GM23338 (cell line): ENCODE measurements around the gene TXNDC12. TPM values are rescaled to one million over a fixed set of nuclear protein-coding genes. Genes with fewer than 3 reads are reported as not detected.
"Not testable (repeated sequence)": the region's sequence is repeated elsewhere in the genome, so short reads cannot be mapped to it uniquely, and the experiment has no call there.

Experiments
- ATAC-seq: fragments of 200-7000 bp; cut with Tn5 transposase; 3 replicates; pipeline ENCODE4 v1.9.1; 2020
- DNase-seq: peaks from one replicate; pipeline ENCODE4 v3.0.0-alpha.2; 2015; ENCODE audit warnings: low spot score
- H2AFZ ChIP-seq: fragments of 200-600 bp; sonication (generic); 2 replicates; pipeline ENCODE4 v1.8.0; 2016; ENCODE audit warnings: antibody characterized with exemption, mild to moderate bottlenecking, moderate library complexity
- H3F3A ChIP-seq: fragments of 200-600 bp; sonication (generic); replicated peaks from 2 replicates; pipeline ENCODE4 v1.8.0; 2017; ENCODE audit warnings: antibody characterized with exemption, mixed run types, low read depth
- H3K27ac ChIP-seq: fragments of 200-600 bp; sonication (generic); 2 replicates; pipeline ENCODE4 v1.6.1; 2016; ENCODE audit warnings: low read depth
- H3K27me3 ChIP-seq: fragments of 200-600 bp; sonication (generic); 2 replicates; pipeline ENCODE4 v1.8.0; 2016; ENCODE audit warnings: mild to moderate bottlenecking, mixed run types, moderate library complexity; ENCODE audit not compliant: insufficient read depth
- H3K36me3 ChIP-seq: fragments of 200-600 bp; sonication (generic); 2 replicates; pipeline ENCODE4 v1.8.0; 2016; ENCODE audit warnings: mild to moderate bottlenecking; ENCODE audit not compliant: insufficient read depth
- H3K4me1 ChIP-seq: fragments of 200-600 bp; sonication (generic); 2 replicates; pipeline ENCODE4 v1.8.0; 2016; ENCODE audit warnings: mild to moderate bottlenecking, moderate library complexity; ENCODE audit not compliant: insufficient read depth
- H3K4me2 ChIP-seq: fragments of 200-600 bp; sonication (generic); 2 replicates; pipeline ENCODE4 v1.7.1; 2017; ENCODE audit warnings: mixed run types
- H3K4me3 ChIP-seq: fragments of 200-600 bp; sonication (generic); 2 replicates; pipeline ENCODE4 v1.6.1; 2016; ENCODE audit warnings: mixed run types
- H3K79me2 ChIP-seq: fragments of 200-600 bp; sonication (generic); replicated peaks from 2 replicates; pipeline ENCODE4 v1.8.0; 2017; ENCODE audit warnings: mild to moderate bottlenecking; ENCODE audit not compliant: insufficient read depth
- H3K9me2 ChIP-seq: fragments of 200-600 bp; sonication (generic); 2 replicates; pipeline ENCODE4 v1.8.0; 2017; ENCODE audit not compliant: insufficient read depth
- H4K20me1 ChIP-seq: fragments of 200-600 bp; sonication (generic); replicated peaks from 2 replicates; pipeline ENCODE4 v1.8.0; 2017; ENCODE audit warnings: mild to moderate bottlenecking; ENCODE audit not compliant: insufficient read depth
- H3K27ac Mint-ChIP-seq: 2 replicates; pipeline ENCODE4 v1.8.0; 2020; ENCODE audit warnings: inconsistent platforms, mild to moderate bottlenecking, moderate library complexity, mixed read lengths
- H3K27me3 Mint-ChIP-seq: 3 replicates; pipeline ENCODE4 v1.8.0; 2022; ENCODE audit warnings: low read depth, mild to moderate bottlenecking, moderate library complexity, mixed read lengths, inconsistent platforms; ENCODE audit not compliant: insufficient read depth, poor library complexity
- H3K36me3 Mint-ChIP-seq: 3 replicates; pipeline ENCODE4 v1.8.0; 2021; ENCODE audit warnings: low read depth, mild to moderate bottlenecking, inconsistent platforms, moderate library complexity, mixed read lengths
- H3K4me1 Mint-ChIP-seq: 3 replicates; pipeline ENCODE4 v1.8.0; 2020; ENCODE audit warnings: mild to moderate bottlenecking, inconsistent platforms, mixed read lengths
- H3K4me3 Mint-ChIP-seq: 3 replicates; pipeline ENCODE4 v1.8.0; 2021; ENCODE audit warnings: moderate library complexity, mild to moderate bottlenecking, inconsistent platforms, mixed read lengths
- H3K9me3 Mint-ChIP-seq: 3 replicates; pipeline ENCODE4 v1.8.0; 2020; ENCODE audit warnings: moderate library complexity, mild to moderate bottlenecking, inconsistent platforms, mixed read lengths
- EZH2 ChIP-seq: fragments of 200-600 bp; sonication (generic); IDR thresholded peaks from one replicate; pipeline ENCODE4 v1.8.0; 2017; ENCODE audit warnings: antibody characterized with exemption, mild to moderate bottlenecking, low read depth; ENCODE audit not compliant: unreplicated experiment
- EZH2phosphoT487 ChIP-seq: fragments of 200-600 bp; sonication (generic); IDR thresholded peaks from one replicate; pipeline ENCODE4 v1.8.1; 2018; ENCODE audit warnings: antibody characterized with exemption; ENCODE audit not compliant: unreplicated experiment
- STAT1 ChIP-seq: IDR thresholded peaks from one replicate; pipeline ENCODE4 v1.6.1; 2016; ENCODE audit warnings: antibody characterized with exemption; ENCODE audit not compliant: unreplicated experiment
- polyA plus RNA-seq: library from polyadenylated mRNA; unstranded; fragments of >200 nt; fragmentation: Nextera tagmentation; extraction: Ambion mirVana; gene quantifications from 2 replicates; pipeline ENCODE4 v1.2.1, GENCODE V29; 2016
- total RNA-seq: library from RNA; depleted of rRNA; stranded (reverse); fragments of >200 nt; shearing (Covaris generic); gene quantifications from 2 replicates; pipeline ENCODE4 v1.2.3, GENCODE V29; 2014
- TF ChIP-seq, protein P1 (sequence below), 2 experiments: fragments of 200-600 bp in 1 of 2; sonication (generic) in 1 of 2; conservative IDR thresholded peaks; 2 replicates each; pipeline versions ENCODE4 v1.5.1 to v1.6.1; 2016 to 2017; ENCODE audit warnings: antibody characterized with exemption in 2 of 2, low read depth in 2 of 2, mild to moderate bottlenecking in 2 of 2, moderate library complexity in 1 of 2

Gene TXNDC12
- total and polyA plus RNA-seq, 2 experiments from 2014 or later = 68.9 to 88.2 TPM

DNA sequence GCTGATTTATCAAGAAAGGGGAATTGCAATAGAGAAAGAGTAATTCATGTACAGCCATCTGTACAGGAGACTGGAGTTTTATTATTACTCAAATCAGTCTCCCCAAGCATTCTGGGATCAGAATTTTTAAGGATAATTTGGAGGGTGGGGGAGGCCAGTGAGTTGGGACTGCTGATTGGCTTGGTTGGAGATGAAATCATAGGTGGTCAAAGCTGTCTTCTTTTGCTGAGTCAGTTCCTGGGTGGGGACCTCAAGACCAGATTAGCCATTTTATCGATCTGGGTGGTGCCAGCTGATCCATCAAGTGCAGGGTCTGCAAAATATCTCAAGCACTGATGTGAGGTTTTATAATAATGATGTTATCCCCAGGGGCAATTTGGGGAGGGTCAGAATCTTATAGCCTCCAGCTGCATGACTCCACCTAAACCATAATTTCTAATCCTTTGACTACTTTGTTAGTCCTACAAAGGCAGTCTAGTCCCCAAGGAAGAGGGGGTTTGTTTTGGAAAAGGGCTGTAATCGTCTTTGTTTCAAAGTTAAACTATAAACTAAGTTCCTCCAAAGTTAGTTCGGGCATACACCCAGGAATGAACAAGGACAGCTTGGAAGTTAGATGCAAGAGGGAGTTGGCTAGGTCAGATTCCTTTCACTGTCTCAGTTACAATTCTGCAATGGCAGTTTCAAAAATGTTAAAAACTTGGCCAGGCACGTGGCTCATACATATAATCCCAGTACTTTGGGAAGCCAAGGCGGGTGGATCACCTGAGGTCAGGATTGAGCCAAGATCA is 47.6 kb downstream of the TXNDC12 start:
- peaks cover 6% of the 10 kb centered on the region for H3K27me3 Mint-ChIP-seq
- no peaks in the 10 kb centered on the region for H3K36me3 Mint-ChIP-seq
- peaks cover 21% of the 10 kb centered on the region for H3K4me1 Mint-ChIP-seq
- ATAC-seq (no peak), DNase-seq (no peak)
- Histone ChIP-seq H3F3A (peaks cover 10% of the 10 kb centered on the region; the same call in 1 of the 2 replicates), H3K27ac (peak overlapping the region; percentile 98), H3K4me2 (peak overlapping the region; percentile 68), H3K4me3 (peak overlapping the region; percentile 30), H3K4me1 (peaks cover 33% of the 10 kb centered on the region), H2AFZ (peak overlapping the region; percentile 82), H3K27me3 (no peaks in the 10 kb centered on the region), H3K79me2 (no peaks in the 10 kb centered on the region), H3K36me3 (no peaks in the 10 kb centered on the region), H4K20me1 (no peaks in the 10 kb centered on the region), H3K9me2 (no peaks in the 10 kb centered on the region)
- TF ChIP-seq EZH2phosphoT487 = no peak
- no peak for TF ChIP-seq EZH2
- TF ChIP-seq, protein P1, sequence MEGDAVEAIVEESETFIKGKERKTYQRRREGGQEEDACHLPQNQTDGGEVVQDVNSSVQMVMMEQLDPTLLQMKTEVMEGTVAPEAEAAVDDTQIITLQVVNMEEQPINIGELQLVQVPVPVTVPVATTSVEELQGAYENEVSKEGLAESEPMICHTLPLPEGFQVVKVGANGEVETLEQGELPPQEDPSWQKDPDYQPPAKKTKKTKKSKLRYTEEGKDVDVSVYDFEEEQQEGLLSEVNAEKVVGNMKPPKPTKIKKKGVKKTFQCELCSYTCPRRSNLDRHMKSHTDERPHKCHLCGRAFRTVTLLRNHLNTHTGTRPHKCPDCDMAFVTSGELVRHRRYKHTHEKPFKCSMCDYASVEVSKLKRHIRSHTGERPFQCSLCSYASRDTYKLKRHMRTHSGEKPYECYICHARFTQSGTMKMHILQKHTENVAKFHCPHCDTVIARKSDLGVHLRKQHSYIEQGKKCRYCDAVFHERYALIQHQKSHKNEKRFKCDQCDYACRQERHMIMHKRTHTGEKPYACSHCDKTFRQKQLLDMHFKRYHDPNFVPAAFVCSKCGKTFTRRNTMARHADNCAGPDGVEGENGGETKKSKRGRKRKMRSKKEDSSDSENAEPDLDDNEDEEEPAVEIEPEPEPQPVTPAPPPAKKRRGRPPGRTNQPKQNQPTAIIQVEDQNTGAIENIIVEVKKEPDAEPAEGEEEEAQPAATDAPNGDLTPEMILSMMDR (conservative IDR thresholded peaks at IDR 0.05; ENCODE audit: low read depth in 2 of 2) = no peak
- no peak for TF ChIP-seq STAT1
- no peaks in the 10 kb centered on the region for H3K9me3 Mint-ChIP-seq
- H3K27ac Mint-ChIP-seq = peak overlapping the region; percentile 67
- peak overlapping the region; percentile 32; the same call in 1 of the 3 replicates for H3K4me3 Mint-ChIP-seq

DNA sequence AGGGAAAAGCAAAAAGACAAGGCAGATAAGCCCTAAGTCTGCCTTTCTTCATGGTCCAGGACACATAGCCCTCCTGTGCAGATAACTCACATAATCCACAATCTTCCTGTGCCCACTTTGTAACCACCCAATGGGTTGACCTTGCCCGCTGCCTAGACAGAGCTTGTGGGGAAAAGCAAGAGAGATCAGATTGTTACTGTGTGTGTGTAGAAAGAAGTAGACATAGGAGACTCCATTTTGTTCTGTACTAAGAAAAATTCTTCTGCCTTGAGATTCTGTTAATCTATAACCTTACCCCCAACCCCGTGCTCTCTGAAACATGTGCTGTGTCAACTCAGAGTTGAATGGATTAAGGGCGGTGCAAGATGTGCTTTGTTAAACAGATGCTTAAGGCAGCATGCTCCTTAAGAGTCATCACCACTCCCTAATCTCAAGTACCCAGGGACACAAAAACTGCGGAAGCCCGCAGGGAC is 48.9 kb downstream of the TXNDC12 start:
- Histone ChIP-seq H3K4me2 (peak overlapping the region; percentile 62), H2AFZ (peak overlapping the region; percentile 97), H3K4me3 (peak overlapping the region; percentile 23; the same call in 1 of the 2 replicates), H3K27ac (peak overlapping the region; percentile 98), H3K4me1 (peaks cover 26% of the 10 kb centered on the region)
- H3K4me1 Mint-ChIP-seq = peaks cover 21% of the 10 kb centered on the region
- not testable (repeated sequence) for H3K27me3 ChIP-seq, DNase-seq, H3K9me2 ChIP-seq, H3K36me3 ChIP-seq, H3K36me3 Mint-ChIP-seq, ATAC-seq, H3K27me3 Mint-ChIP-seq, H3K4me3 Mint-ChIP-seq, H3F3A ChIP-seq, H4K20me1 ChIP-seq, H3K9me3 Mint-ChIP-seq, H3K79me2 ChIP-seq
- H3K27ac Mint-ChIP-seq = peak overlapping the region; percentile 70

DNA sequence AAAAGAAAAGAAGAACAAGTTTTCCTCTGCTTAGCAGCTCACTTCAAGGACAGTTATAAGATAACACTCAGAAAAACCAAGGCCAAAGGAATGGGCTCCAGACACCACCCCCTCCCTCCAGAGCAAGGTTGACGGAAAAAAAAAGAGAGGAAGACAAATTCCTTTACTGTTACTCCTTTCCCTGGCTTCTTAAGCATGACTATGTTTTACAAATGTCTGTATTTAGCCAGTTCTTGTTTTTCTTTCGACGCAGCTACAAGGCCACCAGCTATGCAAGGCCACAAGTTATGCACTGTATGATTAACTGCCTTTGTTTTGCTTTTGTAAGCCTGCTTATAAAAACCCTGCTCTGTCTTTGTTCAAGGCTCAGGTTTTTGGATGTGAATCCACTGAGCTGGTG is 49.4 kb downstream of the TXNDC12 start:
- not testable (repeated sequence) for H4K20me1 ChIP-seq, H3K4me3 Mint-ChIP-seq, H3K27ac Mint-ChIP-seq, H3K9me3 Mint-ChIP-seq, H3K27me3 ChIP-seq, H3K27me3 Mint-ChIP-seq, H3K79me2 ChIP-seq, H3K36me3 Mint-ChIP-seq, H3F3A ChIP-seq, H3K9me2 ChIP-seq, H3K36me3 ChIP-seq
- peaks cover 21% of the 10 kb centered on the region for H3K4me1 Mint-ChIP-seq
- peaks cover 26% of the 10 kb centered on the region for H3K4me1 ChIP-seq
- H3K27ac ChIP-seq = peak overlapping the region; percentile 98
- peak overlapping the region; percentile 97 for H2AFZ ChIP-seq
- DNase-seq (peak; percentile 56), ATAC-seq (peak; percentile 31)
- H3K4me2 ChIP-seq = peak overlapping the region; percentile 62
- H3K4me3 ChIP-seq = peak overlapping the region; percentile 23; the same call in 1 of the 2 replicates
